K562 (cell line): Measurements from ENCODE around the gene MTHFR. TPM values are rescaled to one million over a fixed set of nuclear protein-coding genes. Genes with fewer than 3 reads are reported as not detected.

Experiments used
- ARID4B ChIP-seq: sonication (generic); formaldehyde crosslinking; IDR thresholded peaks from 2 replicates; pipeline ENCODE4 v1.8.0; 2022; ENCODE audit warnings: mild to moderate bottlenecking, missing genetic modification reagents
- ARNT ChIP-seq, 2 experiments: fragments of 450-650 bp; IDR thresholded peaks; 2 replicates each; pipeline ENCODE4 v1.6.1; 2016; ENCODE audit warnings: mild to moderate bottlenecking in 1 of 2
- CREB1 ChIP-seq, 2 experiments: sonication (generic) in 1 of 2; formaldehyde crosslinking in 1 of 2; IDR thresholded peaks; 2 replicates each; pipeline versions ENCODE4 v1.6.1 to v1.8.0; 2012 to 2022; ENCODE audit warnings: inconsistent platforms in 1 of 2, mild to moderate bottlenecking in 1 of 2, missing genetic modification reagents in 1 of 2, moderate library complexity in 1 of 2
- E2F8 ChIP-seq: fragments of 450-650 bp; IDR thresholded peaks from 2 replicates; pipeline ENCODE4 v1.7.1; 2018; ENCODE audit warnings: mild to moderate bottlenecking, low read depth; ENCODE audit not compliant: partially characterized antibody
- KDM1A ChIP-seq, 2 experiments: fragments of 450-650 bp; IDR thresholded peaks; 2 replicates each; pipeline ENCODE4 v1.6.1; 2016; ENCODE audit warnings: mild to moderate bottlenecking in 2 of 2
- PHTF2 ChIP-seq: fragments of 250-450 bp; sonication (Bioruptor Pico); IDR thresholded peaks from 2 replicates; pipeline ENCODE4 v1.5.0; 2021; ENCODE audit warnings: mild to moderate bottlenecking
- POLR2AphosphoS2 ChIP-seq: IDR thresholded peaks from 2 replicates; pipeline ENCODE4 v1.6.1; 2012; ENCODE audit warnings: low read length, improper control_type of control experiment
- RB1 ChIP-seq: fragments of 450-650 bp; IDR thresholded peaks from 2 replicates; pipeline ENCODE4 v1.6.1; 2017; ENCODE audit warnings: low read depth, mild to moderate bottlenecking
- SFPQ ChIP-seq: fragments of 200-400 bp; formaldehyde crosslinking; IDR thresholded peaks from 2 replicates; pipeline ENCODE4 v1.6.1; 2017; ENCODE audit warnings: mild to moderate bottlenecking, low read depth, low read length, moderate library complexity
- SP1 ChIP-seq: sonication (generic); formaldehyde crosslinking; IDR thresholded peaks from 2 replicates; pipeline ENCODE4 v1.8.1; 2022; ENCODE audit warnings: mild to moderate bottlenecking, missing genetic modification reagents
- TGIF2 ChIP-seq: sonication (generic); formaldehyde crosslinking; IDR thresholded peaks from 2 replicates; pipeline ENCODE4 v1.8.1; 2022; ENCODE audit warnings: mild to moderate bottlenecking, missing genetic modification reagents, moderate library complexity
- ZNF449 ChIP-seq: fragments of 250-450 bp; sonication (Bioruptor Pico); IDR thresholded peaks from 2 replicates; pipeline ENCODE4 v1.8.0; 2022; ENCODE audit warnings: moderate library complexity, mild to moderate bottlenecking, inconsistent platforms
- polyA plus RNA-seq, 8 experiments: library from polyadenylated mRNA; depleted of rRNA in 4 of 8; stranded (reverse) in 5 of 8; unstranded in 3 of 8; fragments of >200 nt; fragmentation: Nextera tagmentation in 2 of 8; fragmentation: Illumina TruSeq in 1 of 8; extraction: Ambion mirVana in 2 of 8; extraction: Trizol in 1 of 8; gene quantifications; 2 replicates each; pipeline versions ENCODE4 v1.2.1 to v1.2.3, GENCODE V29; 2011 to 2014; ENCODE audit warnings: inconsistent platforms in 1 of 8, missing spikeins in 1 of 8
- total RNA-seq, 7 experiments: library from RNA; depleted of rRNA in 6 of 7; stranded (reverse); fragments of >200 nt in 6 of 7; fragmentation: Illumina TruSeq in 2 of 7; extraction: Trizol in 2 of 7; gene quantifications; 2 replicates each; pipeline versions ENCODE4 v1.2.1 to v1.2.3, GENCODE V29; 2011 to 2021; ENCODE audit warnings: low replicate concordance in 1 of 7
- TF ChIP-seq, protein P1 (sequence below): IDR thresholded peaks from 2 replicates; pipeline ENCODE4 v1.6.1; 2016; ENCODE audit warnings: missing genetic modification characterization, missing compliant biosample characterization

MTHFR gene
- total and polyA plus RNA-seq, 9 of the 15 experiments (the other 6 are each of a cell fraction or from before 2014, with no cell fraction given), result 5.0 to 104 (median 62.6) TPM

GRCh38 chr1:11838349-11839272 lies 32.8 kb upstream of the MTHFR start (continued):
- TF ChIP-seq ARID4B (CRISPR knock-in tag) (peak; percentile 55; the same call in 1 of the 2 replicates), SFPQ (no peak), TGIF2 (CRISPR knock-in tag) (no peak), CREB1 (IDR thresholded peaks at IDR 0.05) (no peak), CREB1 (CRISPR knock-in tag; IDR thresholded peaks at IDR 0.05) (no peak), PHTF2 (CRISPR knock-in tag) (no peak), RB1 (peak; percentile 72; the same call in 1 of the 2 replicates), E2F8 (peak; percentile 26), SP1 (CRISPR knock-in tag) (peak; percentile 60), POLR2AphosphoS2 (peak; percentile 65; the same call in 1 of the 2 replicates), KDM1A (IDR thresholded peaks at IDR 0.05) (no peak), ZNF449 (CRISPR knock-in tag) (no peak), ARNT (IDR thresholded peaks at IDR 0.05) (peak in 1 of 2 experiments; percentile 40; a peak in 1 of 4 replicates)
- TF ChIP-seq, protein P1, sequence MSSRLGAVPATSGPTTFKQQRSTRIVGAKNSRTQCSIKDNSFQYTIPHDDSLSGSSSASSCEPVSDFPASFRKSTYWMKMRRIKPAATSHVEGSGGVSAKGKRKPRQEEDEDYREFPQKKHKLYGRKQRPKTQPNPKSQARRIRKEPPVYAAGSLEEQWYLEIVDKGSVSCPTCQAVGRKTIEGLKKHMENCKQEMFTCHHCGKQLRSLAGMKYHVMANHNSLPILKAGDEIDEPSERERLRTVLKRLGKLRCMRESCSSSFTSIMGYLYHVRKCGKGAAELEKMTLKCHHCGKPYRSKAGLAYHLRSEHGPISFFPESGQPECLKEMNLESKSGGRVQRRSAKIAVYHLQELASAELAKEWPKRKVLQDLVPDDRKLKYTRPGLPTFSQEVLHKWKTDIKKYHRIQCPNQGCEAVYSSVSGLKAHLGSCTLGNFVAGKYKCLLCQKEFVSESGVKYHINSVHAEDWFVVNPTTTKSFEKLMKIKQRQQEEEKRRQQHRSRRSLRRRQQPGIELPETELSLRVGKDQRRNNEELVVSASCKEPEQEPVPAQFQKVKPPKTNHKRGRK, result no peak
